ENCODE measurements around the gene SFSWAP. TPM values are rescaled to one million over a fixed set of nuclear protein-coding genes. Genes with fewer than 3 reads are reported as not detected.

The SFSWAP gene
- total RNA-seq, 1 experiment from 2014 or later, result 76.3 TPM

DNA sequence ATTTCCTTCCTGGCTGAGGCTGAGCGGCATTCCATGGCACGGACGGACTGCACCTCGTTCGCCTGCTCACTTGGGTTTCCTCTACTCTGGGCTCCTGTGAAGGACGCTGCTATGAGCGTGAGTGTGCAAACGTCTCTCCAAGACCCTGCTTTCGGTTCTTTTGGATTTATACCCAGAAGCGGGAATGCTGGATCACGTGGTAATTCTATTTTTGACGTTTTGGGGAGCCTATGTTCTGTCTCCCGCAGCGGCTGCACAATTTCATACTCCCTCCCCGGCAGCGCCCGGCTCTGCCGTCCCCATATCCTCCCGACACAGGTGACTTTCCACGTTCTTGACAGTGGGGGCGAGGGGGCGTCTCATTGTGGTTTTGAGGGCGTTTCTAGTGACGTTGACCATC, 137.9 kb downstream of the SFSWAP start (continued):
- TF ChIP-seq, protein P1, sequence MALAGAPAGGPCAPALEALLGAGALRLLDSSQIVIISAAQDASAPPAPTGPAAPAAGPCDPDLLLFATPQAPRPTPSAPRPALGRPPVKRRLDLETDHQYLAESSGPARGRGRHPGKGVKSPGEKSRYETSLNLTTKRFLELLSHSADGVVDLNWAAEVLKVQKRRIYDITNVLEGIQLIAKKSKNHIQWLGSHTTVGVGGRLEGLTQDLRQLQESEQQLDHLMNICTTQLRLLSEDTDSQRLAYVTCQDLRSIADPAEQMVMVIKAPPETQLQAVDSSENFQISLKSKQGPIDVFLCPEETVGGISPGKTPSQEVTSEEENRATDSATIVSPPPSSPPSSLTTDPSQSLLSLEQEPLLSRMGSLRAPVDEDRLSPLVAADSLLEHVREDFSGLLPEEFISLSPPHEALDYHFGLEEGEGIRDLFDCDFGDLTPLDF (CRISPR knock-in tag; IDR thresholded peaks at IDR 0.05), result no peak
- TF ChIP-seq ELF4 (CRISPR knock-in tag; IDR thresholded peaks at IDR 0.05; ENCODE audit: low read depth) (no peak), HMGA2 (CRISPR knock-in tag; IDR thresholded peaks at IDR 0.05) (no peak), KAT7 (CRISPR knock-in tag; IDR thresholded peaks at IDR 0.05; ENCODE audit: borderline replicate concordance) (no peak)
- TF ChIP-seq, protein P2, sequence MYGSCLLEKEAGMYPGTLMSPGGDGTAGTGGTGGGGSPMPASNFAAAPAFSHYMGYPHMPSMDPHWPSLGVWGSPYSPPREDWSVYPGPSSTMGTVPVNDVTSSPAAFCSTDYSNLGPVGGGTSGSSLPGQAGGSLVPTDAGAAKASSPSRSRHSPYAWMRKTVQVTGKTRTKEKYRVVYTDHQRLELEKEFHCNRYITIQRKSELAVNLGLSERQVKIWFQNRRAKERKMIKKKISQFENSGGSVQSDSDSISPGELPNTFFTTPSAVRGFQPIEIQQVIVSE (CRISPR knock-in tag; IDR thresholded peaks at IDR 0.05; ENCODE audit: borderline replicate concordance), result no peak

Other genes with a start within 250 kb of the SFSWAP start
- gene MMP17, start 117.3 kb downstream of the SFSWAP start, total RNA-seq (2021), result 58.8 to 67.1 TPM (median 62.1 TPM) in 3 replicates
- gene ULK1, start 183.5 kb downstream of the SFSWAP start, total RNA-seq (2021), result 55.5 to 67.8 TPM (median 62.5 TPM) in 3 replicates
- gene PUS1, start 218.2 kb downstream of the SFSWAP start, total RNA-seq (2021), result 76.2 to 97.4 TPM (median 85.2 TPM) in 3 replicates
- gene EP400, start 238.9 kb downstream of the SFSWAP start, total RNA-seq (2021), result 73.0 to 76.7 TPM (median 75.8 TPM) in 3 replicates